Spinal cord (tissue), 10 donors: Measurements from ENCODE around the gene ME3. TPM values are rescaled to one million over a fixed set of nuclear protein-coding genes. Genes with fewer than 3 reads are reported as not detected.

Experiments
- DNase-seq, 6 donors: peaks; one replicate each; pipeline versions ENCODE4 v3.0.0 to v3.0.0-alpha.2; 2013 to 2015; ENCODE audit warnings: low spot score in 6 of 6, low read depth in 4 of 6
- H3K27ac ChIP-seq: one replicate; pipeline ENCODE4 v1.5.1; 2013; ENCODE audit warnings: low read depth, low read length, control low read depth
- H3K27me3 ChIP-seq: one replicate; pipeline ENCODE4 v1.6.1; 2013; ENCODE audit warnings: low read length; ENCODE audit not compliant: control insufficient read depth, insufficient read depth
- H3K36me3 ChIP-seq: one replicate; pipeline ENCODE4 v1.6.1; 2013; ENCODE audit warnings: low read length; ENCODE audit not compliant: control insufficient read depth, insufficient read depth
- H3K4me1 ChIP-seq: one replicate; pipeline ENCODE4 v1.6.1; 2013; ENCODE audit warnings: low read length; ENCODE audit not compliant: control insufficient read depth, insufficient read depth
- H3K4me3 ChIP-seq: one replicate; pipeline ENCODE4 v1.5.1; 2013; ENCODE audit warnings: low read depth, low read length, control low read depth
- H3K9me3 ChIP-seq: one replicate; pipeline ENCODE4 v1.6.1; 2013; ENCODE audit warnings: low read length; ENCODE audit not compliant: control insufficient read depth, insufficient read depth
- WGBS: methylation state at CpG from one replicate; pipeline ENCODE4 v1.1.5; 2013; ENCODE audit warnings: missing lambda C conversion rate; ENCODE audit not compliant: insufficient coverage; 5-methylcytosine and 5-hydroxymethylcytosine counted together
- polyA plus RNA-seq, 2 donors: library from polyadenylated mRNA; unstranded; fragments of 120-200 nt; gene quantifications; one replicate each; pipeline ENCODE4 v1.2.1, GENCODE V29; 2013; ENCODE audit not compliant: insufficient read length in 2 of 2
- total RNA-seq, 2 donors: library from RNA; depleted of rRNA in 1 of 2; stranded (reverse); fragments of 120-200 nt in 1 of 2; fragments of >200 nt in 1 of 2; gene quantifications; one replicate each; pipeline versions ENCODE4 v1.2.3 to v1.2.4, GENCODE V29; 2013 to 2014
- donor health status: healthy.

ME3 gene
- total and polyA plus RNA-seq, 4 donors, result 39.0 to 45.4 (median 44.6) TPM

GRCh38 chr11:86518211-86518610 lies 154.2 kb downstream of the ME3 start:
- DNase-seq, result no peak
- 75% methylated on average over 3 of the region's 6 CpGs for WGBS
- peaks cover 13% of the 10 kb centered on the region for H3K4me1 ChIP-seq
- no peaks in the 10 kb centered on the region for H3K36me3 ChIP-seq
- no peak overlapping the region for H3K4me3 ChIP-seq
- no peaks in the 10 kb centered on the region for H3K27me3 ChIP-seq
- no peaks in the 10 kb centered on the region for H3K9me3 ChIP-seq
- H3K27ac ChIP-seq, result peak overlapping the region; percentile 41

- Histone ChIP-seq H3K36me3 (no peaks in the 10 kb centered on the region), H3K9me3 (no peaks in the 10 kb centered on the region), H3K27me3 (no peaks in the 10 kb centered on the region), H3K4me3 (no peak overlapping the region), H3K4me1 (peaks cover 13% of the 10 kb centered on the region), H3K27ac (no peak overlapping the region)
- no peak for DNase-seq
- WGBS, result no CpG with 5 or more reads among the region's 1 CpG
These were observed 154.9 kb downstream of the ME3 start for GRCh38 chr11:86517557-86517956.

- Histone ChIP-seq H3K27ac (peak overlapping the region; percentile 3), H3K36me3 (no peaks in the 10 kb centered on the region), H3K27me3 (no peaks in the 10 kb centered on the region), H3K4me1 (peaks cover 13% of the 10 kb centered on the region), H3K4me3 (no peak overlapping the region), H3K9me3 (no peaks in the 10 kb centered on the region)
- WGBS, result 10% methylated on average over 3 of the region's 7 CpGs
- DNase-seq, result peak in 3 of 6 donors; percentile 36 to 92 (median 42)
These were observed 156.9 kb downstream of the ME3 start for GRCh38 chr11:86515297-86516094.

- Histone ChIP-seq H3K4me1 (peaks cover 6% of the 10 kb centered on the region), H3K27me3 (no peaks in the 10 kb centered on the region), H3K9me3 (no peaks in the 10 kb centered on the region), H3K4me3 (no peak overlapping the region), H3K27ac (no peak overlapping the region), H3K36me3 (no peaks in the 10 kb centered on the region)
- DNase-seq, result no peak
- WGBS, result no CpG with 5 or more reads among the region's 1 CpG
These were observed 158.0 kb downstream of the ME3 start for GRCh38 chr11:86514453-86514852.

GRCh38 chr11:86513746-86514373 lies 158.6 kb downstream of the ME3 start:
- H3K36me3 ChIP-seq, result peaks cover 2% of the 10 kb centered on the region
- DNase-seq, result no peak
- H3K27ac ChIP-seq, result no peak overlapping the region
- H3K9me3 ChIP-seq, result no peaks in the 10 kb centered on the region
- peaks cover 5% of the 10 kb centered on the region for H3K4me1 ChIP-seq
- WGBS, result no CpG with 5 or more reads among the region's 1 CpG
- H3K27me3 ChIP-seq, result no peaks in the 10 kb centered on the region
- H3K4me3 ChIP-seq, result no peak overlapping the region

GRCh38 chr11:86513138-86513537 lies 159.3 kb downstream of the ME3 start:
- Histone ChIP-seq H3K27me3 (no peaks in the 10 kb centered on the region), H3K36me3 (peaks cover 3% of the 10 kb centered on the region), H3K9me3 (no peaks in the 10 kb centered on the region), H3K4me1 (peaks cover 3% of the 10 kb centered on the region), H3K4me3 (no peak overlapping the region), H3K27ac (no peak overlapping the region)
- no peak for DNase-seq
- no CpG with 5 or more reads among the region's 1 CpG for WGBS

GRCh38 chr11:86511086-86511551 lies 161.3 kb downstream of the ME3 start:
- 69% methylated on average over 2 of the region's 3 CpGs for WGBS
- Histone ChIP-seq H3K27ac (no peak overlapping the region), H3K4me1 (peaks cover 3% of the 10 kb centered on the region)

GRCh38 chr11:86510674-86511073 lies 161.7 kb downstream of the ME3 start:
- H3K27me3 ChIP-seq, result no peaks in the 10 kb centered on the region
- no peak for DNase-seq
- H3K4me3 ChIP-seq, result no peak overlapping the region
- H3K27ac ChIP-seq, result no peak overlapping the region
- H3K4me1 ChIP-seq, result peaks cover 1% of the 10 kb centered on the region
- 52% methylated on average over 3 of the region's 3 CpGs for WGBS
- no peaks in the 10 kb centered on the region for H3K9me3 ChIP-seq
- peaks cover 3% of the 10 kb centered on the region for H3K36me3 ChIP-seq

More at GRCh38 chr11:86511086-86511551, 161.3 kb downstream of the ME3 start:
- H3K4me3 ChIP-seq, result no peak overlapping the region
- H3K36me3 ChIP-seq, result peaks cover 3% of the 10 kb centered on the region
- H3K27me3 ChIP-seq, result no peaks in the 10 kb centered on the region
- no peaks in the 10 kb centered on the region for H3K9me3 ChIP-seq
- DNase-seq, result no peak

- no peak overlapping the region for H3K4me3 ChIP-seq
- 80% methylated on average over 1 of the region's 2 CpGs for WGBS
- peaks cover 3% of the 10 kb centered on the region for H3K36me3 ChIP-seq
- H3K27me3 ChIP-seq, result no peaks in the 10 kb centered on the region
- no peaks in the 10 kb centered on the region for H3K9me3 ChIP-seq
- no peak overlapping the region for H3K27ac ChIP-seq
- no peak for DNase-seq
- H3K4me1 ChIP-seq, result no peaks in the 10 kb centered on the region
These were observed 162.3 kb downstream of the ME3 start for GRCh38 chr11:86510097-86510496.

- no peaks in the 10 kb centered on the region for H3K9me3 ChIP-seq
- H3K36me3 ChIP-seq, result peaks cover 3% of the 10 kb centered on the region
- no peak overlapping the region for H3K27ac ChIP-seq
- no peak for DNase-seq
- H3K4me1 ChIP-seq, result peaks cover 1% of the 10 kb centered on the region
- no CpG with 5 or more reads among the region's 2 CpGs for WGBS
- H3K4me3 ChIP-seq, result no peak overlapping the region
- H3K27me3 ChIP-seq, result no peaks in the 10 kb centered on the region
These were observed 162.8 kb downstream of the ME3 start for GRCh38 chr11:86509588-86509974.
